Measurements from ENCODE around the gene SETD9. TPM values are rescaled to one million over a fixed set of nuclear protein-coding genes. Genes with fewer than 3 reads are reported as not detected.

SETD9 gene
- total and polyA plus RNA-seq, 2 of the 13 experiments (the other 11 are each of a cell fraction or from before 2014, with no cell fraction given) = 4.8 to 17.8 TPM

DNA sequence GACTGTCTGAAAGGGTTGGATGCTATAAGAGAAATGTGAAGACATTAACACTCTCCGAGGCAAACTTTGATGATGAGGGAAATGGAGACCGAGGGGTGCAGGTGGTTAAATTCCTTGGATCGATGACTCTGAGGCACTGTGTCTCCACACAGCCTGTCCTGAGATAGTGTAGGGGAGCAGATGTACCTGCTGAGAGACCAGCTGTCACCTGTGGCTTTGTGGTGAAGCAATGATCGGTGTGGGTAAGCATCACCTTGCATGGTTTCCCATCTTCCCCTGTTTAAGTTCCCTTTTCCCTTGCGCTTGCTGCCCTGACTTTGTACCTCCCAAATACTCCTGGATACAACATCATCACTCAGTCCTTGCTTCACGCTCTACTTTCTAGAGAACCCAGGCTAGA lies 52.4 kb downstream of the SETD9 start:
- Histone ChIP-seq H4K20me1 (ENCODE audit: insufficient read depth, low read length) (no peaks in the 10 kb centered on the region), H3K27ac (ENCODE audit: extremely low read length, insufficient read depth, low read length) (no peak overlapping the region), H3K4me1 (ENCODE audit: insufficient read depth, low read length) (peaks cover 10% of the 10 kb centered on the region), H3K4me3 (replicated peaks in 1 of 3; ENCODE audit: insufficient read depth in 1 of 3, low read depth in 2 of 3, low read length in 3 of 3) (no peak overlapping the region), H3K79me2 (ENCODE audit: insufficient read depth, low read length) (no peaks in the 10 kb centered on the region), H2AFZ (ENCODE audit: low read length) (no peak overlapping the region), H3K36me3 (replicated peaks in 1 of 2; ENCODE audit: control insufficient read depth in 1 of 2, insufficient read depth in 2 of 2, low read length in 2 of 2) (no peaks in the 10 kb centered on the region), H3K4me2 (ENCODE audit: low read depth, low read length) (no peak overlapping the region), H3K9ac (ENCODE audit: insufficient read depth, low read depth, low read length) (no peak overlapping the region), H3K9me3 (ENCODE audit: low read length) (no peaks in the 10 kb centered on the region), H3K27me3 (ENCODE audit: control insufficient read depth in 1 of 2, insufficient read depth in 2 of 2, low read length in 2 of 2) (peaks cover 0 to 17% of the 10 kb centered on the region in 2 experiments; a peak in 2 of 5 replicates)
- CTCF ChIA-PET (ENCODE audit: low intra/inter-chr PET ratio, low total read pairs) = no interaction called here
- BruUV-seq (replicated peaks) = no TSS peak
- WGBS (ENCODE audit: low lambda C conversion rate) = 68% methylated on average over 6 of the region's 6 CpGs
- DNase-seq (ENCODE audit: low spot score) (no peak), FAIRE-seq (no peak), ATAC-seq (no peak)
- intact Hi-C loops (cut with micrococcal nuclease; ENCODE audit: unreplicated experiment) = no loop called here
- POLR2A ChIA-PET = interaction anchor here (1.5 kb wide), 1 partner anchor 11 kb away, joined by 6 read pairs; no protein-coding TSS in a partner anchor
- TF ChIP-seq PHF5A (CRISPR knock-in tag; IDR thresholded peaks at IDR 0.05; ENCODE audit: low read depth, unreplicated experiment) = no peak
- no peak for TF ChIP-seq ZNF274 (CRISPR knock-in tag; IDR thresholded peaks at IDR 0.05)
- TF ChIP-seq, protein P1, sequence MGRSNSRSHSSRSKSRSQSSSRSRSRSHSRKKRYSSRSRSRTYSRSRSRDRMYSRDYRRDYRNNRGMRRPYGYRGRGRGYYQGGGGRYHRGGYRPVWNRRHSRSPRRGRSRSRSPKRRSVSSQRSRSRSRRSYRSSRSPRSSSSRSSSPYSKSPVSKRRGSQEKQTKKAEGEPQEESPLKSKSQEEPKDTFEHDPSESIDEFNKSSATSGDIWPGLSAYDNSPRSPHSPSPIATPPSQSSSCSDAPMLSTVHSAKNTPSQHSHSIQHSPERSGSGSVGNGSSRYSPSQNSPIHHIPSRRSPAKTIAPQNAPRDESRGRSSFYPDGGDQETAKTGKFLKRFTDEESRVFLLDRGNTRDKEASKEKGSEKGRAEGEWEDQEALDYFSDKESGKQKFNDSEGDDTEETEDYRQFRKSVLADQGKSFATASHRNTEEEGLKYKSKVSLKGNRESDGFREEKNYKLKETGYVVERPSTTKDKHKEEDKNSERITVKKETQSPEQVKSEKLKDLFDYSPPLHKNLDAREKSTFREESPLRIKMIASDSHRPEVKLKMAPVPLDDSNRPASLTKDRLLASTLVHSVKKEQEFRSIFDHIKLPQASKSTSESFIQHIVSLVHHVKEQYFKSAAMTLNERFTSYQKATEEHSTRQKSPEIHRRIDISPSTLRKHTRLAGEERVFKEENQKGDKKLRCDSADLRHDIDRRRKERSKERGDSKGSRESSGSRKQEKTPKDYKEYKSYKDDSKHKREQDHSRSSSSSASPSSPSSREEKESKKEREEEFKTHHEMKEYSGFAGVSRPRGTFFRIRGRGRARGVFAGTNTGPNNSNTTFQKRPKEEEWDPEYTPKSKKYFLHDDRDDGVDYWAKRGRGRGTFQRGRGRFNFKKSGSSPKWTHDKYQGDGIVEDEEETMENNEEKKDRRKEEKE (IDR thresholded peaks at IDR 0.05) = no peak
- TF ChIP-seq ZNF431 (CRISPR knock-in tag; IDR thresholded peaks at IDR 0.05; ENCODE audit: borderline replicate concordance, low read depth) = no peak
- TF ChIP-seq POLR2AphosphoS5 (IDR thresholded peaks at IDR 0.05; ENCODE audit: low read depth, low read length) = no peak
- TF ChIP-seq, protein P2, sequence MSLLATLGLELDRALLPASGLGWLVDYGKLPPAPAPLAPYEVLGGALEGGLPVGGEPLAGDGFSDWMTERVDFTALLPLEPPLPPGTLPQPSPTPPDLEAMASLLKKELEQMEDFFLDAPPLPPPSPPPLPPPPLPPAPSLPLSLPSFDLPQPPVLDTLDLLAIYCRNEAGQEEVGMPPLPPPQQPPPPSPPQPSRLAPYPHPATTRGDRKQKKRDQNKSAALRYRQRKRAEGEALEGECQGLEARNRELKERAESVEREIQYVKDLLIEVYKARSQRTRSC (CRISPR knock-in tag; IDR thresholded peaks at IDR 0.05; ENCODE audit: low read depth) = no peak
- TF ChIP-seq REPIN1 (CRISPR knock-in tag; IDR thresholded peaks at IDR 0.05; ENCODE audit: borderline replicate concordance, low read depth) = no peak
- no peak for TF ChIP-seq CTCF (CRISPR knock-in tag; IDR thresholded peaks at IDR 0.05)
- no peak for TF ChIP-seq ZNF556 (CRISPR knock-in tag; IDR thresholded peaks at IDR 0.05; ENCODE audit: borderline replicate concordance)
- in situ Hi-C loops (cut with HindIII; ENCODE audit: extremely low pct_ligation_motif_present, low pct_unique_long_range_greater_than_20kb) = loop anchor here (25.0 kb wide), 1 partner anchor 176 kb away; no protein-coding TSS in a partner anchor

Measured in HepG2 (cell line).